Endothelial cell (in vitro differentiated cells): Measurements from ENCODE around the gene MAP4K3. TPM values are rescaled to one million over a fixed set of nuclear protein-coding genes. Genes with fewer than 3 reads are reported as not detected.

ENCODE experiments used
- DNase-seq: peaks from one replicate; pipeline ENCODE4 v3.0.0; 2021; ENCODE audit warnings: low spot score
- H3K27ac Mint-ChIP-seq: one replicate; pipeline ENCODE4 v1.8.0; 2021; ENCODE audit warnings: mixed read lengths, inconsistent platforms; ENCODE audit not compliant: unreplicated experiment
- H3K27me3 Mint-ChIP-seq: one replicate; pipeline ENCODE4 v1.8.0; 2021; ENCODE audit warnings: mild to moderate bottlenecking, moderate library complexity, mixed read lengths, inconsistent platforms; ENCODE audit not compliant: unreplicated experiment
- H3K36me3 Mint-ChIP-seq: one replicate; pipeline ENCODE4 v1.8.0; 2021; ENCODE audit warnings: mild to moderate bottlenecking, low read depth, mixed read lengths, inconsistent platforms; ENCODE audit not compliant: unreplicated experiment
- H3K4me1 Mint-ChIP-seq: one replicate; pipeline ENCODE4 v1.8.0; 2021; ENCODE audit warnings: mild to moderate bottlenecking, mixed read lengths, inconsistent platforms; ENCODE audit not compliant: unreplicated experiment
- H3K4me3 Mint-ChIP-seq: one replicate; pipeline ENCODE4 v1.8.0; 2021; ENCODE audit warnings: mild to moderate bottlenecking, mixed read lengths, inconsistent platforms; ENCODE audit not compliant: unreplicated experiment
- H3K9me3 Mint-ChIP-seq: one replicate; pipeline ENCODE4 v1.8.0; 2021; ENCODE audit warnings: mixed read lengths, inconsistent platforms; ENCODE audit not compliant: unreplicated experiment
- total RNA-seq: library from RNA; stranded (reverse); fragmentation: NEBNext Ultra II Directional; extraction: Animal tissue kit (Norgen Biotek cat#: 25700); gene quantifications from one replicate; pipeline ENCODE4 v1.2.1, GENCODE V29; 2021; ENCODE audit not compliant: unreplicated experiment
- TF ChIP-seq, protein P1 (sequence below): fragments of 200-600 bp; sonication (generic); IDR thresholded peaks from one replicate; pipeline ENCODE4 v1.5.0; 2021; ENCODE audit warnings: antibody characterized with exemption; ENCODE audit not compliant: unreplicated experiment

Gene MAP4K3
- total RNA-seq, 1 donor from 2014 or later, result 51.1 TPM

DNA sequence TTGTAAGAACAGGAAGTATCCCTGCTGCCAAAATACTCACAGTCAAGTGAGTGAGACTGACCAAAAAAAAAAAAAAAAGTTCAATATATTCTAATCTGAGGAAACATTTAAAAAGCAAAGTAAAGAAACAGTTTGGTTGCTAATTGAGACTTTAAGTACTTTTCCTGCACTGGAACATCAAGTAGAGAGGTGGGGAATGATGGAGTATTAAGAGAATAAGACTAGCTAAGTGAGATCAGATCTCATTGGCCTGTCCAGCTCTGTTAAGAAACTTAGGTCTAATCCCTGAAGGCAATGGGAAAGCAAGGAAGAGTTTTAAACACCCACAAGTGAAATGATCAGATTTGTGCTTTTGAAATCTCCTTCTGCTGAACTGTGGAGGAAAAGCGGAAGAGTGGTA lies 27.8 kb upstream of the MAP4K3 start:
- TF ChIP-seq, protein P1, sequence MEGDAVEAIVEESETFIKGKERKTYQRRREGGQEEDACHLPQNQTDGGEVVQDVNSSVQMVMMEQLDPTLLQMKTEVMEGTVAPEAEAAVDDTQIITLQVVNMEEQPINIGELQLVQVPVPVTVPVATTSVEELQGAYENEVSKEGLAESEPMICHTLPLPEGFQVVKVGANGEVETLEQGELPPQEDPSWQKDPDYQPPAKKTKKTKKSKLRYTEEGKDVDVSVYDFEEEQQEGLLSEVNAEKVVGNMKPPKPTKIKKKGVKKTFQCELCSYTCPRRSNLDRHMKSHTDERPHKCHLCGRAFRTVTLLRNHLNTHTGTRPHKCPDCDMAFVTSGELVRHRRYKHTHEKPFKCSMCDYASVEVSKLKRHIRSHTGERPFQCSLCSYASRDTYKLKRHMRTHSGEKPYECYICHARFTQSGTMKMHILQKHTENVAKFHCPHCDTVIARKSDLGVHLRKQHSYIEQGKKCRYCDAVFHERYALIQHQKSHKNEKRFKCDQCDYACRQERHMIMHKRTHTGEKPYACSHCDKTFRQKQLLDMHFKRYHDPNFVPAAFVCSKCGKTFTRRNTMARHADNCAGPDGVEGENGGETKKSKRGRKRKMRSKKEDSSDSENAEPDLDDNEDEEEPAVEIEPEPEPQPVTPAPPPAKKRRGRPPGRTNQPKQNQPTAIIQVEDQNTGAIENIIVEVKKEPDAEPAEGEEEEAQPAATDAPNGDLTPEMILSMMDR, result no peak
- no peak for DNase-seq
- Mint-ChIP-seq H3K27me3 (peaks cover 2% of the 10 kb centered on the region), H3K9me3 (no peaks in the 10 kb centered on the region), H3K36me3 (no peaks in the 10 kb centered on the region), H3K27ac (no peak overlapping the region), H3K4me3 (no peak overlapping the region), H3K4me1 (peaks cover 34% of the 10 kb centered on the region)

DNA sequence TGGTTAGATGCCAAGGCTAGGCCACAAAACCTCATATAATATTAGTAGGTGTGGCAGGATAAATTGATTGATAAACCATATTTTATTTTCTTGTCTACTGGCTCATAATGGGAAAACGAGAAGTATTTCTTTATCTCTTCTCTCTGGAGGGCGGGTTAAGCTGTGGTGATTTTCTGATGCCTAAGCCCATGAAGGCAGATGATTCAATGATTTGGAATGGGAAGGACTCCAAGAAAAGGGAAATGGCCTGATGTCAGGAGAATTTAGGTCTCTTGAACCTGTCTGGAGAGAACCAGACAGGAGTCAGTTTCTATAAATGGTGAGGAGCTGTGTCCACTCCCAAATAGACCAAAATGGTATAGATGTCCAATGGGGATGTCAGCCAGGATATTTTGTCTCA lies 18.7 kb upstream of the MAP4K3 start:
- TF ChIP-seq, protein P1, result no peak
- no peak for DNase-seq
- Mint-ChIP-seq H3K36me3 (no peaks in the 10 kb centered on the region), H3K9me3 (no peaks in the 10 kb centered on the region), H3K4me1 (no peaks in the 10 kb centered on the region), H3K27ac (no peak overlapping the region), H3K4me3 (no peak overlapping the region), H3K27me3 (no peaks in the 10 kb centered on the region)

DNA sequence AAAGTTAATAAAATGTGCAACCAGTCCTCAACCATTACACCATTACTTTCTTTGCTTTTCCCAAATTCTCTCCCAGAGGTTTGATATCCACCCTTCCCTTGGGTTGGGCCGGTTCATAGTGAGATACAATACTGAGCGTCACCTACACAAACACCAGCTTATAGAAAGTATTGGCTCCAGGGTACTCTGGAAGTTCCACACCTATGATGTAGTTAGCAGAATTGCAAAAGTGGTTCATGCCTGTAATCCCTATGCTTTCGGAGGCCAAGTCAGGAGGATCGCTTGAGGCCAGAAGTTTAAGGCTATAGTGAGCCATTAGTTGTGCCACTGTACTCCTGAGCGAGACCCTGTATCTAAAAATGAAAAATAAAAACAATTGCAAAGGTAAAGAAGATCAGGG lies 15.3 kb upstream of the MAP4K3 start:
- no peak for DNase-seq
- TF ChIP-seq, protein P1, result no peak
- no peak overlapping the region for H3K27ac Mint-ChIP-seq
- H3K4me3 Mint-ChIP-seq, result no peak overlapping the region
- no peaks in the 10 kb centered on the region for H3K36me3 Mint-ChIP-seq
- no peaks in the 10 kb centered on the region for H3K9me3 Mint-ChIP-seq
- no peaks in the 10 kb centered on the region for H3K27me3 Mint-ChIP-seq
- no peaks in the 10 kb centered on the region for H3K4me1 Mint-ChIP-seq

DNA sequence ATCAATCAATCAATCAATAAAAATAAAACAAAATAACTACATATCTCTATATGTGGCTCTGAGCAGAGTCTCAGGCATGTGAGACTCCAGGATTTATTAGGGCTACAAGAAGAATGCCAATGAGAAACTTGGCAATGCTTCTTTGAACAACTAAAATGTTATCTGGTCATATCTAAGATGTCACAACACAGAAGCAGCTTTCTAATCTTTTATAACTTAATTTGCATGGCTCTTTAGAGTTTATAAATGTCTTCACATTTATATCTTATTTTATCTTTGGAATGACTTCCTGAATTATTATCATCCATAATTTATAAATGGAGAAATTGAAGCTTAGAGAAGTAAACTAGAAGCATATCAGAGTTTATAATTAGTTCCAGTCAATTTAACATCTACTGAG lies 14.9 kb upstream of the MAP4K3 start:
- TF ChIP-seq, protein P1, result no peak
- Mint-ChIP-seq H3K36me3 (no peaks in the 10 kb centered on the region), H3K27ac (no peak overlapping the region), H3K4me1 (no peaks in the 10 kb centered on the region), H3K27me3 (no peaks in the 10 kb centered on the region), H3K9me3 (no peaks in the 10 kb centered on the region), H3K4me3 (no peak overlapping the region)
- DNase-seq, result no peak

DNA sequence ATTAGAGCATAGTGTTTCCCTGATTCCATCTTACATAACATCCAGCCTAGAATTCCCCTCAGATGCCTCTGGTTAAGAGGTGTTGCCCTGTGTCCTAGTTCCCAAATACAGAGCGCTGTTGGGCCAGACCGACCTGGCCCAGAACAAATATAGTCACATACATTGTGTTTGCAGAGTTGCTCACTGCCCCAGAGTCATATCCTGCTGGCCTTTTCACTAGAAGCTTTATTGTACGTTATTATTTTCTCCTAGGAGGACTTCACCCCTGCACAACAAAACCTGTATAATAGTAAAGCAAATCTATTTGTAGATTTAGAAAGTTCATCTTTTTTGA lies 11.1 kb upstream of the MAP4K3 start:
- TF ChIP-seq, protein P1, result no peak
- no peak for DNase-seq
- H3K9me3 Mint-ChIP-seq, result no peaks in the 10 kb centered on the region
- no peak overlapping the region for H3K27ac Mint-ChIP-seq
- H3K36me3 Mint-ChIP-seq, result no peaks in the 10 kb centered on the region
- H3K4me3 Mint-ChIP-seq, result no peak overlapping the region
- no peaks in the 10 kb centered on the region for H3K27me3 Mint-ChIP-seq
- no peaks in the 10 kb centered on the region for H3K4me1 Mint-ChIP-seq
